Neural cell (in vitro differentiated cells): ENCODE measurements around the gene CEP295NL. TPM values are rescaled to one million over a fixed set of nuclear protein-coding genes. Genes with fewer than 3 reads are reported as not detected.
"Not testable (repeated sequence)": the region's sequence is repeated elsewhere in the genome, so short reads cannot be mapped to it uniquely, and the experiment has no call there.

Experiments
- H2AFZ ChIP-seq: fragments of 200-600, 300-800 bp; sonication (generic), shearing (Covaris generic); 2 replicates; pipeline ENCODE4 v1.6.0; 2014; ENCODE audit warnings: low read depth, mild to moderate bottlenecking, antibody characterized with exemption, low read length, moderate library complexity
- H3F3A ChIP-seq: fragments of 200-600 bp; shearing (Covaris generic); 2 replicates; pipeline ENCODE4 v1.6.1; 2016; ENCODE audit warnings: mild to moderate bottlenecking, moderate library complexity, mixed read lengths, antibody characterized with exemption, low read length; ENCODE audit not compliant: insufficient read depth, poor library complexity, severe bottlenecking
- H3K27ac ChIP-seq: fragments of 200-600, 300-800 bp; sonication (generic), shearing (Covaris generic); 2 replicates; pipeline ENCODE4 v1.5.1; 2014; ENCODE audit warnings: mild to moderate bottlenecking, low read length, moderate library complexity
- H3K27me3 ChIP-seq: fragments of 300-800, 200-600 bp; sonication (generic), shearing (Covaris generic); 2 replicates; pipeline ENCODE4 v1.6.0; 2014; ENCODE audit warnings: mild to moderate bottlenecking, low read depth, low read length, moderate library complexity; ENCODE audit not compliant: insufficient read depth
- H3K36me3 ChIP-seq: fragments of 300-800, 200-600 bp; sonication (generic), shearing (Covaris generic); 2 replicates; pipeline ENCODE4 v1.5.1; 2014; ENCODE audit warnings: mild to moderate bottlenecking, antibody characterized with exemption, low read length, moderate library complexity; ENCODE audit not compliant: insufficient read depth
- H3K4me2 ChIP-seq: fragments of 300-800, 200-600 bp; sonication (generic), shearing (Covaris generic); 2 replicates; pipeline ENCODE4 v1.6.0; 2014; ENCODE audit warnings: mild to moderate bottlenecking, low read length
- H3K4me3 ChIP-seq: fragments of 300-800, 200-600 bp; sonication (generic), shearing (Covaris generic); 2 replicates; pipeline ENCODE4 v1.5.1; 2014; ENCODE audit warnings: mild to moderate bottlenecking, low read length, moderate library complexity
- H3K79me2 ChIP-seq: fragments of 200-600 bp; shearing (Covaris generic); replicated peaks from 2 replicates; pipeline ENCODE4 v1.6.0; 2014; ENCODE audit warnings: mild to moderate bottlenecking, low read length, moderate library complexity; ENCODE audit not compliant: insufficient read depth
- H3K9ac ChIP-seq: fragments of 300-800, 200-600 bp; sonication (generic), shearing (Covaris generic); 2 replicates; pipeline ENCODE4 v1.6.1; 2016; ENCODE audit warnings: mild to moderate bottlenecking, low read length, mixed read lengths
- H3K9me2 ChIP-seq: fragments of 200-600 bp; shearing (Covaris generic); 2 replicates; pipeline ENCODE4 v1.6.1; 2016; ENCODE audit warnings: mild to moderate bottlenecking, low read length, mixed read lengths; ENCODE audit not compliant: insufficient read depth
- H3K9me3 ChIP-seq: fragments of 200-600, 300-800 bp; sonication (generic), shearing (Covaris generic); 2 replicates; pipeline ENCODE4 v1.6.1; 2016; ENCODE audit warnings: mild to moderate bottlenecking, mixed run types, low read length, moderate library complexity, mixed read lengths
- H4K20me1 ChIP-seq: fragments of 200-600 bp; shearing (Covaris generic); 2 replicates; pipeline ENCODE4 v1.6.1; 2016; ENCODE audit warnings: mild to moderate bottlenecking, mixed run types; ENCODE audit not compliant: insufficient read depth
- CTCF ChIP-seq: fragments of 450-650 bp; IDR thresholded peaks from 2 replicates; pipeline ENCODE4 v1.5.1; 2014; ENCODE audit warnings: antibody characterized with exemption, mild to moderate bottlenecking, moderate library complexity; ENCODE audit not compliant: poor library complexity, severe bottlenecking
- EP300 ChIP-seq: fragments of 450-650 bp; conservative IDR thresholded peaks from 2 replicates; pipeline ENCODE4 v1.6.1; 2014; ENCODE audit warnings: antibody characterized with exemption, mild to moderate bottlenecking, moderate library complexity; ENCODE audit not compliant: poor library complexity, severe bottlenecking
- EZH2 ChIP-seq: fragments of 200-600, 300-800 bp; shearing (Covaris generic), sonication (generic); IDR thresholded peaks from 2 replicates; pipeline ENCODE4 v1.6.1; 2014; ENCODE audit warnings: antibody characterized with exemption, low read length, borderline replicate concordance, mild to moderate bottlenecking; ENCODE audit not compliant: insufficient read depth, poor library complexity, severe bottlenecking
- MXI1 ChIP-seq: fragments of 450-650 bp; conservative IDR thresholded peaks from 2 replicates; pipeline ENCODE4 v1.6.1; 2014; ENCODE audit warnings: antibody characterized with exemption, mild to moderate bottlenecking; ENCODE audit not compliant: poor library complexity, severe bottlenecking
- POLR2AphosphoS5 ChIP-seq: IDR thresholded peaks from 2 replicates; pipeline ENCODE4 v1.6.1; 2012
- RAD21 ChIP-seq: fragments of 450-650 bp; conservative IDR thresholded peaks from 2 replicates; pipeline ENCODE4 v1.6.1; 2014; ENCODE audit warnings: antibody characterized with exemption, mild to moderate bottlenecking, moderate library complexity
- REST ChIP-seq: IDR thresholded peaks from 2 replicates; pipeline ENCODE4 v1.6.1; 2012; ENCODE audit warnings: borderline replicate concordance
- SMC3 ChIP-seq: fragments of 450-650 bp; conservative IDR thresholded peaks from 2 replicates; pipeline ENCODE4 v1.6.1; 2014; ENCODE audit warnings: antibody characterized with exemption, mild to moderate bottlenecking, moderate library complexity; ENCODE audit not compliant: poor library complexity
- TAF1 ChIP-seq: IDR thresholded peaks from 2 replicates; pipeline ENCODE4 v1.6.1; 2012; ENCODE audit warnings: low read depth
- polyA plus RNA-seq: library from polyadenylated mRNA; depleted of rRNA; stranded (reverse); fragments of >200 nt; gene quantifications from 2 replicates; pipeline ENCODE4 v1.2.3, GENCODE V29; 2014

CEP295NL gene
- polyA plus RNA-seq, 1 donor from 2014 or later: not detected

GRCh38 chr17:78946131-78946530 lies 43.1 kb upstream of the CEP295NL start:
- no peaks in the 10 kb centered on the region for H3K79me2 ChIP-seq
- H3K36me3 ChIP-seq: no peaks in the 10 kb centered on the region
- H3K9ac ChIP-seq: no peak overlapping the region
- no peak for TF ChIP-seq CTCF
- no peak for TF ChIP-seq MXI1
- no peak for TF ChIP-seq POLR2AphosphoS5
- no peaks in the 10 kb centered on the region for H3K27me3 ChIP-seq
- H3K4me2 ChIP-seq: no peak overlapping the region
- H3K9me2 ChIP-seq: no peaks in the 10 kb centered on the region
- H3K27ac ChIP-seq: no peak overlapping the region
- H3K4me3 ChIP-seq: no peak overlapping the region
- no peaks in the 10 kb centered on the region for H4K20me1 ChIP-seq
- H2AFZ ChIP-seq: no peak overlapping the region
- no peaks in the 10 kb centered on the region for H3F3A ChIP-seq
- peaks cover 4% of the 10 kb centered on the region for H3K9me3 ChIP-seq

GRCh38 chr17:78945455-78945854 lies 42.5 kb upstream of the CEP295NL start:
- not testable (repeated sequence) for H3K27ac ChIP-seq, H3K79me2 ChIP-seq, H3K4me2 ChIP-seq, H3K36me3 ChIP-seq, H3K27me3 ChIP-seq, H3K4me3 ChIP-seq, H2AFZ ChIP-seq, H4K20me1 ChIP-seq, H3K9me2 ChIP-seq, H3F3A ChIP-seq, H3K9ac ChIP-seq, H3K9me3 ChIP-seq

- H3K9me2 ChIP-seq: no peaks in the 10 kb centered on the region
- no peaks in the 10 kb centered on the region for H4K20me1 ChIP-seq
- no peaks in the 10 kb centered on the region for H3K36me3 ChIP-seq
- H3K9ac ChIP-seq: no peak overlapping the region
- H3K27ac ChIP-seq: no peak overlapping the region
- no peak for TF ChIP-seq RAD21
- TF ChIP-seq TAF1: no peak
- no peak for TF ChIP-seq MXI1
- TF ChIP-seq SMC3: no peak
- no peaks in the 10 kb centered on the region for H3K27me3 ChIP-seq
- H3F3A ChIP-seq: no peaks in the 10 kb centered on the region
- no peaks in the 10 kb centered on the region for H3K79me2 ChIP-seq
- H3K4me2 ChIP-seq: no peak overlapping the region
- no peak overlapping the region for H2AFZ ChIP-seq
- H3K4me3 ChIP-seq: no peak overlapping the region
- H3K9me3 ChIP-seq: no peaks in the 10 kb centered on the region
These were observed 42.0 kb upstream of the CEP295NL start for GRCh38 chr17:78944956-78945355.

GRCh38 chr17:78944026-78944425 lies 41.0 kb upstream of the CEP295NL start:
- no peak overlapping the region for H3K4me3 ChIP-seq
- H2AFZ ChIP-seq: no peak overlapping the region
- H3F3A ChIP-seq: no peaks in the 10 kb centered on the region
- TF ChIP-seq TAF1 (no peak), EZH2 (no peak), REST (no peak), MXI1 (no peak), SMC3 (no peak), RAD21 (no peak), EP300 (no peak)
- no peak overlapping the region for H3K4me2 ChIP-seq
- H3K36me3 ChIP-seq: no peaks in the 10 kb centered on the region
- no peak overlapping the region for H3K9ac ChIP-seq
- H3K27me3 ChIP-seq: no peaks in the 10 kb centered on the region
- no peaks in the 10 kb centered on the region for H3K9me3 ChIP-seq
- no peaks in the 10 kb centered on the region for H3K79me2 ChIP-seq
- no peaks in the 10 kb centered on the region for H3K9me2 ChIP-seq
- H4K20me1 ChIP-seq: no peaks in the 10 kb centered on the region
- no peak overlapping the region for H3K27ac ChIP-seq
